Spleen (tissue), 11 donors: ENCODE data around the gene PGK2. TPM values are rescaled to one million over a fixed set of nuclear protein-coding genes. Genes with fewer than 3 reads are reported as not detected.
A peak's percentile ranks its signal among the peaks of the same experiment; 100 is the strongest.

Experiments used
- DNase-seq: peaks from one replicate; pipeline ENCODE4 v3.0.0-alpha.2; 2020
- H3K27ac ChIP-seq, 8 donors: fragments of 200-600 bp; sonication (generic) in 7 of 8; 1 replicate in 4 of 8; 2 replicates in 4 of 8; pipeline versions ENCODE4 v1.5.0 to v1.8.0; 2016 to 2021; ENCODE audit warnings: inconsistent platforms in 4 of 8, mild to moderate bottlenecking in 4 of 8, moderate library complexity in 1 of 8
- H3K27me3 ChIP-seq, 7 donors: fragments of 200-600 bp; sonication (generic) in 6 of 7; replicated peaks in 1 of 7; 1 replicate in 4 of 7; 2 replicates in 3 of 7; pipeline versions ENCODE4 v1.5.0 to v1.8.0; 2016 to 2021; ENCODE audit warnings: inconsistent platforms in 3 of 7, mild to moderate bottlenecking in 1 of 7
- H3K36me3 ChIP-seq, 6 donors: fragments of 200-600 bp; sonication (generic) in 5 of 6; 1 replicate in 4 of 6; 2 replicates in 2 of 6; pipeline versions ENCODE4 v1.5.0 to v1.8.0; 2016 to 2021; ENCODE audit warnings: inconsistent platforms in 2 of 6
- H3K4me1 ChIP-seq, 6 donors: fragments of 200-600 bp; sonication (generic) in 5 of 6; 1 replicate in 3 of 6; 2 replicates in 3 of 6; pipeline versions ENCODE4 v1.5.0 to v1.8.0; 2016 to 2021; ENCODE audit warnings: inconsistent platforms in 3 of 6
- H3K4me3 ChIP-seq, 8 donors: fragments of 200-600 bp; sonication (generic) in 7 of 8; 1 replicate in 4 of 8; 2 replicates in 4 of 8; pipeline versions ENCODE4 v1.5.0 to v1.8.0; 2016 to 2021; ENCODE audit warnings: inconsistent platforms in 4 of 8, mild to moderate bottlenecking in 4 of 8, moderate library complexity in 2 of 8
- H3K9me3 ChIP-seq, 8 donors: fragments of 200-600 bp; sonication (generic) in 7 of 8; 1 replicate in 4 of 8; 2 replicates in 4 of 8; pipeline versions ENCODE4 v1.5.0 to v1.8.0; 2016 to 2021; ENCODE audit warnings: inconsistent platforms in 4 of 8
- POLR2A ChIP-seq, 3 donors: fragments of 450-650 bp; IDR thresholded peaks; one replicate each; pipeline ENCODE4 v1.5.1; 2017; ENCODE audit warnings: antibody characterized with exemption in 3 of 3, mild to moderate bottlenecking in 1 of 3
- POLR2AphosphoS5 ChIP-seq, 3 donors: sonication (generic); formaldehyde crosslinking; IDR thresholded peaks; one replicate each; pipeline ENCODE4 v1.5.1; 2017; ENCODE audit warnings: antibody characterized with exemption in 3 of 3
- WGBS, 5 donors: extraction: QIAGEN DNeasy Blood & Tissue Kit in 3 of 5; methylation state at CpG; one replicate each; pipeline versions ENCODE4 v1.1.5 to v1.1.7; 2013 to 2018; 5-methylcytosine and 5-hydroxymethylcytosine counted together
- intact Hi-C: fragments of 100-400 bp; cut with DNase I; formaldehyde crosslinking; loops from one replicate; pipeline ENCODE4 v1.15.0; 2023; ENCODE audit warnings: low total_unique reads
- polyA plus RNA-seq, 3 donors: library from polyadenylated mRNA; stranded (reverse); fragments of 200-250 nt; gene quantifications; one replicate each; pipeline ENCODE4 v1.2.1, GENCODE V29; 2013
- total RNA-seq, 7 donors: library from RNA; depleted of rRNA in 3 of 7; stranded (reverse); fragments of >200 nt in 3 of 7; fragmentation: NEBNext Ultra II Directional in 4 of 7; extraction: Animal tissue kit (Norgen Biotek cat#: 25700) in 4 of 7; gene quantifications; one replicate each; pipeline versions ENCODE4 v1.1.0 to v1.2.1, GENCODE V29; 2016 to 2021
- TF ChIP-seq, protein P1 (sequence below), 11 experiments: fragments of 200-600 bp in 7 of 11; fragments of 450-650 bp in 4 of 11; sonication (generic) in 4 of 11; IDR thresholded peaks in 8 of 11; conservative IDR thresholded peaks in 3 of 11; 1 replicate in 7 of 11; 2 replicates in 4 of 11; pipeline versions ENCODE4 v1.4.0 to v1.8.0; 2016 to 2021; ENCODE audit warnings: antibody characterized with exemption in 11 of 11, inconsistent platforms in 4 of 11, mild to moderate bottlenecking in 1 of 11
- donor health status: healthy with polysubstance abuse.
- donor health status: DM: no; HTN: no; CAD: no; lungs with moderate emphysema.
- donor health status: DM: no; HTN: no; CAD: no.
- donor health status: Bipolar disorder and iron deficiency.
- donor health status: healthy.
- donor health status: DM: no; HTN: no; CAD: no.
- donor health status: DM: yes; HTN: yes; CAD: no.

PGK2 gene
- total and polyA plus RNA-seq, 10 donors: not detected

DNA sequence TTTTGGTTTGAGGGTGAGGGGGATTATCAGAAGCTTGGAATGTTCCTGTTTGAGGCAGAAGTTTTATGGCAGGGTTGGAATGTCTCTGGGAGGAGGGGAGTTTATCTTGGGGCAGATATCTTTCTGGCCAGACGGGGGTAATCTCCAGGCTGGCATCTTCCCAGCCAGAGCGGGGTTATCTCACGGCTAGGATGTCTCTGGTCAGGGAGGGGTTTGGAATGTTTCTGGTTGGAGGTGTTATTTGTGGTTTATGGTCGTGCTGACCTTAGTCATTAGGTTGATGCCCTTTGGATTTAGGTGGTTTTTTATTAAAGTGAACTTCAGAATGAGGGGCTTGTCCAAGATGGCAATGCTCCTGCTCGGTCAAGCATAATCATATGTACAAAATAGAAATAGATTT, 14.8 kb downstream of the PGK2 start:
- WGBS, 5 donors: 66 to 82% (median 73%) methylated on average over 5 of the region's 5 CpGs
- Histone ChIP-seq H3K36me3 (no peaks in the 10 kb centered on the region), H3K4me3 (no peak overlapping the region), H3K27me3 (no peaks in the 10 kb centered on the region), H3K4me1 (no peaks in the 10 kb centered on the region), H3K9me3 (peaks cover 0 to 10% (median 0%) of the 10 kb centered on the region in 8 donors), H3K27ac (no peak overlapping the region)
- no peak for DNase-seq
- TF ChIP-seq POLR2AphosphoS5 (IDR thresholded peaks at IDR 0.05) (no peak), POLR2A (IDR thresholded peaks at IDR 0.05) (no peak)
- TF ChIP-seq, protein P1, sequence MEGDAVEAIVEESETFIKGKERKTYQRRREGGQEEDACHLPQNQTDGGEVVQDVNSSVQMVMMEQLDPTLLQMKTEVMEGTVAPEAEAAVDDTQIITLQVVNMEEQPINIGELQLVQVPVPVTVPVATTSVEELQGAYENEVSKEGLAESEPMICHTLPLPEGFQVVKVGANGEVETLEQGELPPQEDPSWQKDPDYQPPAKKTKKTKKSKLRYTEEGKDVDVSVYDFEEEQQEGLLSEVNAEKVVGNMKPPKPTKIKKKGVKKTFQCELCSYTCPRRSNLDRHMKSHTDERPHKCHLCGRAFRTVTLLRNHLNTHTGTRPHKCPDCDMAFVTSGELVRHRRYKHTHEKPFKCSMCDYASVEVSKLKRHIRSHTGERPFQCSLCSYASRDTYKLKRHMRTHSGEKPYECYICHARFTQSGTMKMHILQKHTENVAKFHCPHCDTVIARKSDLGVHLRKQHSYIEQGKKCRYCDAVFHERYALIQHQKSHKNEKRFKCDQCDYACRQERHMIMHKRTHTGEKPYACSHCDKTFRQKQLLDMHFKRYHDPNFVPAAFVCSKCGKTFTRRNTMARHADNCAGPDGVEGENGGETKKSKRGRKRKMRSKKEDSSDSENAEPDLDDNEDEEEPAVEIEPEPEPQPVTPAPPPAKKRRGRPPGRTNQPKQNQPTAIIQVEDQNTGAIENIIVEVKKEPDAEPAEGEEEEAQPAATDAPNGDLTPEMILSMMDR (IDR thresholded peaks at IDR 0.05 in 8 of 11, conservative IDR thresholded peaks at IDR 0.05 in 3 of 11): no peak
- intact Hi-C loops: no loop called here

DNA sequence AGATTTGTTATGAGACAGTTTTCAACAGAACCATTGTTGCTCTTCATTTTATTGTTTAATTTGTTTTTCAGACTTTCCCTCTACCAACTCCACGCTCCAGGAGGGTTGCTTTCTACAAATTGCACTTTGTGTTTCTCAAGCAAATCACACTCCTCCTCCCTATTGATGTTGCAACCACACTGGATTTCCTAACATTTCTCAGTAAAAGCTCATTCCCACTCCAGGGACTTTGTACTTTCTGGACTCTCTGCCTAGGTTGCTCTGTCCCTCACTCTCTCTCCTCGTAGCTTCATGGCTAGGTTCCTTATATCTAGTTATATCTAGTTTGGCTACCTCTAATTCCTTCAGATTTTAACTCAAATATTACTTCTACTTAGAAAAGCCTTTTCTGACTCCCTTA, 20.3 kb downstream of the PGK2 start:
- H3K36me3 ChIP-seq: no peaks in the 10 kb centered on the region
- no peak overlapping the region for H3K4me3 ChIP-seq
- 47 to 77% (median 57%) methylated on average over 2 of the region's 2 CpGs for WGBS, 5 donors
- no peak for DNase-seq
- no peaks in the 10 kb centered on the region for H3K27me3 ChIP-seq
- H3K4me1 ChIP-seq: no peaks in the 10 kb centered on the region
- peaks cover 0 to 2% (median 0%) of the 10 kb centered on the region in 8 donors for H3K9me3 ChIP-seq
- intact Hi-C loops: no loop called here
- no peak overlapping the region for H3K27ac ChIP-seq
- TF ChIP-seq, protein P1 (IDR thresholded peaks at IDR 0.05 in 8 of 11, conservative IDR thresholded peaks at IDR 0.05 in 3 of 11): no peak
- TF ChIP-seq POLR2A (IDR thresholded peaks at IDR 0.05) (no peak), POLR2AphosphoS5 (IDR thresholded peaks at IDR 0.05) (no peak)

DNA sequence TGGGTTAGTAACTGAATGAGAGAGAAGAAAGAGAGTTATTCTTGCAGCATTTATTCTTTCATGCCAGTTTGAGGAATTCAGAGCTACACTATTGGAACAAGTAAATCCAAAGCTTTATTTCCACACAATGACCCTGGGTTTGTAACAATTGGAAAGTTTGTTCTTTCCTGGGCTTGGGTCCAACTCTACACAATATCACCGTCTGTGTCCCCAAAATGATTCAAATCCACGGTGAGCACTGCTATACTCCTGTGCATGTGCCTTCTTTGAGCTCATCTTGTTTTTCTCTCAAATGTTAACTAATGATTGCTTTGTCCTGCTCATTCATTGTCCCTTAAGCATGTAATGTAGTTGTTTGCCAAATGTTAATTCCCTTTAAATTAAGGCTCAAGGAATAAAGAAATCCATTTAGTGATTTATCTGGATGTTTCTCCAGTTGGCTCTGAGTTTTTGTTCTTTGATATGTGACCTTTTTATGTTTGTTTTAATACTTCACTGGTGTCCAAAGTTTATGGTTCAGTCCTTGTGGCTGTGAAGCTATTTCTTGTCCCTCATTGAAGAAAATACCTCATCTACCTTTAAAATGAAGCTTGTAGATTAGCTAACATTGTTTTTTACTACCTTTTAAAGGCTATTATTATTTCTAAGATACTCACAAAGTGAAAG, 22.4 kb downstream of the PGK2 start:
- Histone ChIP-seq H3K27ac (no peak overlapping the region), H3K36me3 (no peaks in the 10 kb centered on the region), H3K4me1 (no peaks in the 10 kb centered on the region), H3K9me3 (no peaks in the 10 kb centered on the region), H3K27me3 (no peaks in the 10 kb centered on the region), H3K4me3 (no peak overlapping the region)
- TF ChIP-seq POLR2AphosphoS5 (IDR thresholded peaks at IDR 0.05): no peak
- TF ChIP-seq, protein P1 (IDR thresholded peaks at IDR 0.05 in 8 of 11, conservative IDR thresholded peaks at IDR 0.05 in 3 of 11): no peak
- TF ChIP-seq POLR2A (IDR thresholded peaks at IDR 0.05): no peak
- intact Hi-C loops: no loop called here
- WGBS, 5 donors: 73 to 87% (median 83%) methylated on average over 2 of the region's 2 CpGs
- DNase-seq: no peak

DNA sequence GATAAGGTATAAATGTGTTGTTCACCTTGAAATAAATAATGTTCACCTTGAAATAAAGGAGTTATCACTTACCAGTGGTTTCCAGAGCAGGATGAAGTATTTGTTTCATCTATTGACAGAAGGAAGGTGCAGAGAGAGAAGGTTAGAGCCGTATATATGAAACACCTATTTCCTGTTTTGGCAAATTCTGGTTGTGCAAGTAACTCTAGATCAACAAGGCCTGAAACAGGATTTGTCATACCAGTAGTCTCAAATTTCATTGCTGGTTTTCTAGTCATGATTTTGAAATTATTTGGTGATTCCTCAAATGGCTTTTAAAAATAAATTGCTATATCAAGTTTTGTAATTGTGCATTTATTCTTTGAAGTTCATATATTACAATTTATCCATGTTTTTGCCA, 42.8 kb downstream of the PGK2 start, which contains the start of gene CRISP3:
TSS of gene CRISP3 (minus strand) at position 130 of the 400 bp plus-strand sequence. CDS start at position 109, 21 bp downstream.
- TF ChIP-seq POLR2A (IDR thresholded peaks at IDR 0.05): no peak
- TF ChIP-seq, protein P1 (IDR thresholded peaks at IDR 0.05 in 8 of 11, conservative IDR thresholded peaks at IDR 0.05 in 3 of 11): no peak
- TF ChIP-seq POLR2AphosphoS5 (IDR thresholded peaks at IDR 0.05): no peak
- 13 to 39% (median 16%) methylated on average over 1 of the region's 1 CpG for WGBS, 5 donors
- intact Hi-C loops: no loop called here

More for the DNA sequence above, 42.8 kb downstream of the PGK2 start, which contains the start of gene CRISP3:
- H3K4me3 ChIP-seq: no peak within 1 kb of the TSS
- no peaks in the 10 kb centered on the region for H3K27me3 ChIP-seq
- H3K36me3 ChIP-seq: no peaks in the 10 kb centered on the region
- H3K4me1 ChIP-seq: no peaks in the 10 kb centered on the region
- H3K9me3 ChIP-seq: no peaks in the 10 kb centered on the region
- peak within 1 kb of the TSS in 2 of 8 donors; percentile 7 to 22 for H3K27ac ChIP-seq
- no peak for DNase-seq
